Activated T-cell treated with anti-CD3 and anti-CD28 coated beads, Interleukin-2, amount 50 U/mL, for 1 hour (primary cell): ENCODE results near the gene DLK1.

ENCODE experiments used
- DNase-seq: peaks from one replicate; pipeline ENCODE4 v3.0.0-alpha.2; 2020

DLK1 gene

GRCh38 chr14:100726550-100727085, at the start of gene DLK1:
Gene DLK1, plus strand, starts transcription at chr14:100726892. Its CDS starts 177 bp downstream, at chr14:100727069.
- no peak for DNase-seq

- no peak for DNase-seq
These were observed 49.5 kb upstream of the DLK1 start for GRCh38 chr14:100677152-100677551.

GRCh38 chr14:100677554-100678468, 48.9 kb upstream of the DLK1 start:
- no peak for DNase-seq

- DNase-seq: no peak
These were observed 48.2 kb upstream of the DLK1 start for GRCh38 chr14:100678469-100678828.

GRCh38 chr14:100679153-100679552, 47.5 kb upstream of the DLK1 start:
- no peak for DNase-seq

GRCh38 chr14:100679707-100680438, 46.8 kb upstream of the DLK1 start:
- no peak for DNase-seq

- no peak for DNase-seq
These were observed 46.1 kb upstream of the DLK1 start for GRCh38 chr14:100680439-100681051.

- no peak for DNase-seq
These were observed 45.6 kb upstream of the DLK1 start for GRCh38 chr14:100681111-100681510.

GRCh38 chr14:100682749-100683148, 43.9 kb upstream of the DLK1 start:
- no peak for DNase-seq

- no peak for DNase-seq
These were observed 43.1 kb upstream of the DLK1 start for GRCh38 chr14:100683578-100683977.

- no peak for DNase-seq
These were observed 42.5 kb upstream of the DLK1 start for GRCh38 chr14:100684154-100684553.

- no peak for DNase-seq
These were observed 41.7 kb upstream of the DLK1 start for GRCh38 chr14:100684961-100685360.

- DNase-seq: no peak
These were observed 39.8 kb upstream of the DLK1 start for GRCh38 chr14:100686858-100687257.

- no peak for DNase-seq
These were observed 39.3 kb upstream of the DLK1 start for GRCh38 chr14:100687386-100687785.

GRCh38 chr14:100688051-100688450, 38.6 kb upstream of the DLK1 start:
- no peak for DNase-seq

- no peak for DNase-seq
These were observed 37.9 kb upstream of the DLK1 start for GRCh38 chr14:100688598-100689461.

- DNase-seq: no peak
These were observed 36.0 kb upstream of the DLK1 start for GRCh38 chr14:100690672-100691071.

GRCh38 chr14:100691395-100692056, 35.2 kb upstream of the DLK1 start:
- no peak for DNase-seq

- DNase-seq: no peak
These were observed 34.4 kb upstream of the DLK1 start for GRCh38 chr14:100692256-100692655.

GRCh38 chr14:100692859-100693558, 33.7 kb upstream of the DLK1 start:
- DNase-seq: no peak
